Uterus (tissue), 4 donors: ENCODE results near the gene GORAB. TPM values are rescaled to one million over a fixed set of nuclear protein-coding genes. Genes with fewer than 3 reads are reported as not detected.

Experiments used
- DNase-seq, 2 donors: peaks; one replicate each; pipeline ENCODE4 v3.0.0-alpha.2; 2019 to 2020
- H3K27ac ChIP-seq, 2 donors: fragments of 200-600 bp; sonication (generic); 1 replicate in 1 of 2; 2 replicates in 1 of 2; pipeline ENCODE4 v1.5.1; 2016 to 2018
- H3K27me3 ChIP-seq, 2 donors: fragments of 200-600 bp; sonication (generic); one replicate each; pipeline ENCODE4 v1.5.1; 2018 to 2019; ENCODE audit warnings: control low read depth in 1 of 2
- H3K36me3 ChIP-seq, 2 donors: fragments of 200-600 bp; sonication (generic); one replicate each; pipeline ENCODE4 v1.5.1; 2019; ENCODE audit warnings: control low read depth in 1 of 2
- H3K4me1 ChIP-seq, 2 donors: fragments of 200-600 bp; sonication (generic); one replicate each; pipeline ENCODE4 v1.5.1; 2018 to 2019; ENCODE audit warnings: control low read depth in 1 of 2
- H3K4me3 ChIP-seq, 2 donors: fragments of 200-600 bp; sonication (generic); 1 replicate in 1 of 2; 2 replicates in 1 of 2; pipeline ENCODE4 v1.5.1; 2018 to 2019; ENCODE audit warnings: mild to moderate bottlenecking in 1 of 2
- H3K9me3 ChIP-seq, 2 donors: fragments of 200-600 bp; sonication (generic); one replicate each; pipeline ENCODE4 v1.5.1; 2019; ENCODE audit warnings: control low read depth in 1 of 2
- CTCF ChIP-seq, 4 experiments: fragments of 200-600 bp in 2 of 4; fragments of 450-650 bp in 2 of 4; sonication (generic) in 2 of 4; IDR thresholded peaks; one replicate each; pipeline ENCODE4 v1.5.1; 2016 to 2019; ENCODE audit warnings: antibody characterized with exemption in 4 of 4, mild to moderate bottlenecking in 2 of 4, moderate library complexity in 1 of 4
- POLR2A ChIP-seq, 2 donors: fragments of 450-650 bp; IDR thresholded peaks; one replicate each; pipeline ENCODE4 v1.6.1; 2016; ENCODE audit warnings: antibody characterized with exemption in 2 of 2, mild to moderate bottlenecking in 1 of 2, moderate library complexity in 1 of 2
- intact Hi-C: fragments of 100-400 bp; cut with DNase I; formaldehyde crosslinking; loops from one replicate; pipeline ENCODE4 v1.15.1; 2023; ENCODE audit warnings: low total_unique reads
- total RNA-seq, 4 donors: library from RNA; depleted of rRNA in 3 of 4; stranded (reverse); fragments of >200 nt in 3 of 4; gene quantifications; one replicate each; pipeline versions ENCODE4 v1.1.0 to v1.2.4, GENCODE V29; 2014 to 2023
- donor health status: DM: yes; HTN: yes; CAD: no.

Gene GORAB
- total RNA-seq, 4 donors from 2014 or later = 3.1 to 26.9 (median 10.6) TPM

DNA sequence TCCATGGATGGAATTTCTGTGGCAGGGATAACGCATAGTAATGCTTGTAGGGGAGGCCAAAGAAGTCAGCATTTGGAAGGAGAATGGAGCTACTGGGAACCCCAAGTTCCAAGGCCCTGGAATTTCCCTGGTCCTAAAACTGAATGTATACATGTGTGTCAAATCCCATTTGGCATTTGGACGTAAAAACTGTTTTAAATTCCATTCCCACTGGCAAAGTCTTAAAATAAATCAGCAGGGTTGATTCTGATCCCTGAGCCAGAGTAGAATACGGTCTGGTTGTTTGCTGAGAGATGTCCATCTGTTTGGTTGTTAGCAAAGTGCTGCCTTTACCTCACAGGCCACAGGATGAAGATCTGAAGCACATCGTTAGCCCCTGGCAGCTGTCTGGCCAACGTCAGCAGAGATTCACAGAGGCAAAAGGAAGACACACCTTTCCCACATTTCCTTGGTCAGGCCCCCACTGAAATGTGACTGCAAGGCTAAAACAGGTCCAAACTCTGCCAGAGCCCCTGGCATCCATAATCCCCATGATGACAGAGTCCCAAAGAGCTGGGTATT is 62.2 kb downstream of the GORAB start:
- intact Hi-C loops = no loop called here
- Histone ChIP-seq H3K9me3 (peaks cover 0 to 4% of the 10 kb centered on the region in 2 donors), H3K4me1 (no peaks in the 10 kb centered on the region), H3K27me3 (no peaks in the 10 kb centered on the region), H3K4me3 (no peak overlapping the region), H3K27ac (peak overlapping the region; percentile 74 to 75), H3K36me3 (no peaks in the 10 kb centered on the region)
- TF ChIP-seq CTCF (IDR thresholded peaks at IDR 0.05) = no peak
- no peak for TF ChIP-seq POLR2A (IDR thresholded peaks at IDR 0.05)
- DNase-seq = peak in 1 of 2 donors; percentile 21

GRCh38 chr1:170596701-170597100 is 64.7 kb downstream of the GORAB start:
- H3K9me3 ChIP-seq = peaks cover 0 to 4% of the 10 kb centered on the region in 2 donors
- no peaks in the 10 kb centered on the region for H3K27me3 ChIP-seq
- TF ChIP-seq CTCF (IDR thresholded peaks at IDR 0.05) = no peak
- no peak for TF ChIP-seq POLR2A (IDR thresholded peaks at IDR 0.05)
- no peak for DNase-seq
- intact Hi-C loops = no loop called here
- H3K4me1 ChIP-seq = no peaks in the 10 kb centered on the region
- no peaks in the 10 kb centered on the region for H3K36me3 ChIP-seq
- no peak overlapping the region for H3K4me3 ChIP-seq
- H3K27ac ChIP-seq = no peak overlapping the region

DNA sequence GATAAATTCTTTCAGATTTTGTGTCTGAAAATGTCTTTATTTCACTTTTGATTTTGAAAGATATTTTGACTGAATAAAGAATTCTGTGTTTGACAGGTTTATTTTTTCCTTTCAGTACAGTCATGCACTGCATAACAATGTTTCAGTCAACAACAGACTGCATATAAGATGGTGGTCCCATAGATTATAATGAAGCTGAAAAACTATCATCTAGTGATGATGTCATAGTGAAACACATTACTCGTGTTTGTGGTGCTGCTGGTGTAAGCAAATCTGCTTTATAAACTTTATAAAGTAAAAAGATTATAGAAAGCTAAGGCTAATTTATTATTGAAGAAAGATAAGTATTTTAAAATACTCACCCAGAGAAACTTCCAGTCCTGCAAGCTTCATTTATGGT is 66.7 kb downstream of the GORAB start:
- no peaks in the 10 kb centered on the region for H3K36me3 ChIP-seq
- peaks cover 0 to 4% of the 10 kb centered on the region in 2 donors for H3K9me3 ChIP-seq
- no peaks in the 10 kb centered on the region for H3K4me1 ChIP-seq
- H3K27ac ChIP-seq = no peak overlapping the region
- H3K4me3 ChIP-seq = no peak overlapping the region
- no peak for TF ChIP-seq CTCF (IDR thresholded peaks at IDR 0.05)
- no peak for TF ChIP-seq POLR2A (IDR thresholded peaks at IDR 0.05)
- no peak for DNase-seq
- intact Hi-C loops = no loop called here
- H3K27me3 ChIP-seq = no peaks in the 10 kb centered on the region

DNA sequence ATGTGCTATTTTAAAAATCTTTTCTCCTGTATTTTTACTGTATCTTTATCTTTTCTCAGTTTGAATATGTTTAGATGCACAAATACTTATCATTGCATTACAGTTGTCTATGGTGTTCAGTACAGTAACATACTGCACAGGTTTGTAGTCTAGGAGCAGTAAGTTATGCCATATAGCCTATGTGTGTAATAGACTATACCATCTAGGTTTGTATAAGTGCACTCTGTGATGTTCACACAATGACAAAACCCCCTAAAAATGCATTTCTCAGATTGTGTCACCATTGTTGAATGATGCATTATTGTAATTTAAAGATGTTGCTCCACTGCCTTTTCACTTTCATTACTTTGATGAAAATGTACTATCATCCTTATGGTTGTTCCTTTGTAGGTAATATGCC is 67.1 kb downstream of the GORAB start:
- Histone ChIP-seq H3K36me3 (no peaks in the 10 kb centered on the region), H3K9me3 (peaks cover 0 to 4% of the 10 kb centered on the region in 2 donors), H3K27me3 (no peaks in the 10 kb centered on the region), H3K27ac (no peak overlapping the region), H3K4me1 (no peaks in the 10 kb centered on the region), H3K4me3 (no peak overlapping the region)
- TF ChIP-seq POLR2A (IDR thresholded peaks at IDR 0.05) (no peak), CTCF (IDR thresholded peaks at IDR 0.05) (no peak)
- intact Hi-C loops = no loop called here
- no peak for DNase-seq

DNA sequence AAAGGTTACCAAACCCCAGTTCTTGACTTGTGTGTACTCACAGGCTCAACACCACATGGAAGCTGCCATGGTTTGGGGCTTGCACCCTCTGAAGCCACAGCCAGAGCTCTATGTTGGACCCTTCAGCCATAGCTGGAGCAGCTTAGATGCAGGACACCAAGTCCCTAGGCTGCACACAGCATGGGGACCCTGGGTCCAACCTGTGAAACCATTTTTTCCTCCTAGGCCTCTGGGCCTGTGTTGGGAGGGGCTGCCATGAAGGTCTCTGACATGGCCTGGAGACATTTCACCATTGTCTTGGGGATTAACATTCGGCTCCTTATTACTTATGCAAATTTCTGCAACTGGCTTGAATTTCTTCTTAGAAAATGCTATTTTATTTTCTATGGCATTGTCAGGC is 69.9 kb downstream of the GORAB start:
- no peak for DNase-seq
- H3K36me3 ChIP-seq = no peaks in the 10 kb centered on the region
- TF ChIP-seq CTCF (IDR thresholded peaks at IDR 0.05) = no peak
- TF ChIP-seq POLR2A (IDR thresholded peaks at IDR 0.05) = no peak
- H3K4me1 ChIP-seq = no peaks in the 10 kb centered on the region
- H3K9me3 ChIP-seq = no peaks in the 10 kb centered on the region
- intact Hi-C loops = no loop called here
- H3K4me3 ChIP-seq = no peak overlapping the region
- H3K27ac ChIP-seq = no peak overlapping the region
- no peaks in the 10 kb centered on the region for H3K27me3 ChIP-seq

Other genes starting within 250 kb of the GORAB start
- 100 to 1,000 TPM in 2 of 4 donors, 10 to 100 TPM in 2; 36.4 to 179 (median 121) TPM for gene PRRX1, start 132.0 kb downstream of the GORAB start, total RNA-seq